ENCODE data around the gene RBFOX2.

- TF ChIP-seq REST (IDR thresholded peaks at IDR 0.05; ENCODE audit: insufficient read depth in 1 of 2, low read depth in 2 of 2, low read length in 1 of 2) (no peak), POLR2AphosphoS5 (IDR thresholded peaks at IDR 0.05; ENCODE audit: low read depth, low read length) (no peak)
- TF ChIP-seq, protein P1, sequence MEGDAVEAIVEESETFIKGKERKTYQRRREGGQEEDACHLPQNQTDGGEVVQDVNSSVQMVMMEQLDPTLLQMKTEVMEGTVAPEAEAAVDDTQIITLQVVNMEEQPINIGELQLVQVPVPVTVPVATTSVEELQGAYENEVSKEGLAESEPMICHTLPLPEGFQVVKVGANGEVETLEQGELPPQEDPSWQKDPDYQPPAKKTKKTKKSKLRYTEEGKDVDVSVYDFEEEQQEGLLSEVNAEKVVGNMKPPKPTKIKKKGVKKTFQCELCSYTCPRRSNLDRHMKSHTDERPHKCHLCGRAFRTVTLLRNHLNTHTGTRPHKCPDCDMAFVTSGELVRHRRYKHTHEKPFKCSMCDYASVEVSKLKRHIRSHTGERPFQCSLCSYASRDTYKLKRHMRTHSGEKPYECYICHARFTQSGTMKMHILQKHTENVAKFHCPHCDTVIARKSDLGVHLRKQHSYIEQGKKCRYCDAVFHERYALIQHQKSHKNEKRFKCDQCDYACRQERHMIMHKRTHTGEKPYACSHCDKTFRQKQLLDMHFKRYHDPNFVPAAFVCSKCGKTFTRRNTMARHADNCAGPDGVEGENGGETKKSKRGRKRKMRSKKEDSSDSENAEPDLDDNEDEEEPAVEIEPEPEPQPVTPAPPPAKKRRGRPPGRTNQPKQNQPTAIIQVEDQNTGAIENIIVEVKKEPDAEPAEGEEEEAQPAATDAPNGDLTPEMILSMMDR (IDR thresholded peaks at IDR 0.05), result no peak
These were observed 19.5 kb downstream of the RBFOX2 start for GRCh38 chr22:36009085-36009484.

Data from Panc1 (cell line).